DOHH2 (cell line): Measurements from ENCODE around the gene STK25.

Experiments used
- H3F3A ChIP-seq: fragments of 200-600 bp; sonication (generic), shearing (Covaris generic); 2 replicates; pipeline ENCODE4 v1.6.0; 2016; ENCODE audit warnings: antibody characterized with exemption, mild to moderate bottlenecking; ENCODE audit not compliant: control insufficient read depth, insufficient read depth
- H3K27ac ChIP-seq: fragments of 200-600 bp; sonication (generic); 2 replicates; pipeline ENCODE4 v1.5.1; 2014; ENCODE audit warnings: low read depth, mild to moderate bottlenecking, low read length, moderate library complexity
- H3K27me3 ChIP-seq: fragments of 200-600 bp; sonication (generic); 2 replicates; pipeline ENCODE4 v1.6.1; 2014; ENCODE audit warnings: mild to moderate bottlenecking, low read length, mixed read lengths; ENCODE audit not compliant: control insufficient read depth
- H3K36me3 ChIP-seq: fragments of 200-600 bp; sonication (generic); 2 replicates; pipeline ENCODE4 v1.6.1; 2014; ENCODE audit warnings: mild to moderate bottlenecking, low read length, moderate library complexity, mixed read lengths; ENCODE audit not compliant: control insufficient read depth
- H3K4me1 ChIP-seq: fragments of 200-600 bp; sonication (generic); 2 replicates; pipeline ENCODE4 v1.6.1; 2014; ENCODE audit warnings: mild to moderate bottlenecking, low read length, mixed read lengths; ENCODE audit not compliant: control insufficient read depth
- H3K4me2 ChIP-seq: fragments of 200-600 bp; sonication (generic); 2 replicates; pipeline ENCODE4 v1.6.0; 2014; ENCODE audit warnings: mild to moderate bottlenecking, low read length, moderate library complexity
- H3K4me3 ChIP-seq: fragments of 200-600 bp; sonication (generic); 2 replicates; pipeline ENCODE4 v1.5.1; 2014; ENCODE audit warnings: mild to moderate bottlenecking, low read length, mixed read lengths
- H3K79me2 ChIP-seq: fragments of 200-600 bp; sonication (generic); 2 replicates; pipeline ENCODE4 v1.6.1; 2014; ENCODE audit warnings: mild to moderate bottlenecking, low read length, mixed read lengths; ENCODE audit not compliant: control insufficient read depth
- H3K9me2 ChIP-seq: fragments of 200-600 bp; sonication (generic); replicated peaks from 2 replicates; pipeline ENCODE4 v1.6.1; 2014; ENCODE audit warnings: mild to moderate bottlenecking, low read length, mixed read lengths; ENCODE audit not compliant: control insufficient read depth
- H3K9me3 ChIP-seq: fragments of 200-600 bp; sonication (generic); 2 replicates; pipeline ENCODE4 v1.6.1; 2014; ENCODE audit warnings: antibody characterized with exemption, low read length, mixed read lengths; ENCODE audit not compliant: control insufficient read depth, insufficient read depth
- H4K20me1 ChIP-seq: fragments of 200-600 bp; sonication (generic); 2 replicates; pipeline ENCODE4 v1.6.0; 2014; ENCODE audit warnings: low read depth, mild to moderate bottlenecking, antibody characterized with exemption, low read length, moderate library complexity; ENCODE audit not compliant: control insufficient read depth, insufficient read depth
- CTCF ChIP-seq: fragments of 200-600 bp; sonication (generic); IDR thresholded peaks from one replicate; pipeline ENCODE4 v1.5.1; 2014; ENCODE audit warnings: antibody characterized with exemption, mild to moderate bottlenecking, low read depth, low read length; ENCODE audit not compliant: poor library complexity, severe bottlenecking
- EZH2phosphoT487 ChIP-seq: fragments of 200-600 bp; sonication (generic); IDR thresholded peaks from 2 replicates; pipeline ENCODE4 v1.6.1; 2017; ENCODE audit warnings: borderline replicate concordance, mild to moderate bottlenecking, antibody characterized with exemption, low read length, moderate library complexity, mixed read lengths

STK25 gene

GRCh38 chr2:241514986-241515737, 6.8 kb upstream of the STK25 start:
- Histone ChIP-seq H3K36me3 (no peaks in the 10 kb centered on the region), H3K79me2 (no peaks in the 10 kb centered on the region), H3K27me3 (peaks cover 14% of the 10 kb centered on the region), H4K20me1 (no peaks in the 10 kb centered on the region), H3K9me3 (peaks cover 8% of the 10 kb centered on the region; the same call in 1 of the 2 replicates), H3K9me2 (no peaks in the 10 kb centered on the region), H3K4me1 (no peaks in the 10 kb centered on the region), H3K27ac (no peak overlapping the region), H3K4me2 (no peak overlapping the region), H3F3A (peaks cover 8% of the 10 kb centered on the region; the same call in 1 of the 2 replicates), H3K4me3 (no peak overlapping the region)
- TF ChIP-seq CTCF (no peak), EZH2phosphoT487 (no peak)

- H3K27me3 ChIP-seq: peaks cover 11% of the 10 kb centered on the region
- H3K4me1 ChIP-seq: no peaks in the 10 kb centered on the region
- no peaks in the 10 kb centered on the region for H4K20me1 ChIP-seq
- no peak overlapping the region for H3K4me3 ChIP-seq
- H3K79me2 ChIP-seq: no peaks in the 10 kb centered on the region
- no peak for TF ChIP-seq CTCF
- no peak for TF ChIP-seq EZH2phosphoT487
- peaks cover 8% of the 10 kb centered on the region; the same call in 1 of the 2 replicates for H3F3A ChIP-seq
- H3K4me2 ChIP-seq: no peak overlapping the region
- H3K36me3 ChIP-seq: no peaks in the 10 kb centered on the region
- H3K27ac ChIP-seq: no peak overlapping the region
- peaks cover 8% of the 10 kb centered on the region; the same call in 1 of the 2 replicates for H3K9me3 ChIP-seq
- H3K9me2 ChIP-seq: no peaks in the 10 kb centered on the region
These were observed 6.2 kb upstream of the STK25 start for GRCh38 chr2:241514553-241514952.

- TF ChIP-seq CTCF (no peak), EZH2phosphoT487 (no peak)
- Histone ChIP-seq H3K27ac (no peak overlapping the region), H3K4me3 (no peak overlapping the region), H3K9me3 (0 out of 2 replicates have a peak, but pooled peaks cover 4% of the 10 kb centered on the region), H4K20me1 (no peaks in the 10 kb centered on the region), H3K79me2 (peaks cover 21% of the 10 kb centered on the region), H3F3A (peaks cover 4% of the 10 kb centered on the region; the same call in 1 of the 2 replicates), H3K9me2 (no peaks in the 10 kb centered on the region), H3K36me3 (peaks cover 4% of the 10 kb centered on the region; the same call in 1 of the 2 replicates), H3K27me3 (peaks cover 10% of the 10 kb centered on the region), H3K4me1 (peaks cover 15% of the 10 kb centered on the region), H3K4me2 (no peak overlapping the region)
These were observed 2.8 kb upstream of the STK25 start for GRCh38 chr2:241511091-241511741.
